Vagina (tissue), 2 donors: ENCODE results near the gene IGDCC3.

Experiments
- POLR2A ChIP-seq, 2 donors: fragments of 450-650 bp; IDR thresholded peaks; one replicate each; pipeline ENCODE4 v1.6.1; 2017; ENCODE audit warnings: antibody characterized with exemption in 2 of 2, mild to moderate bottlenecking in 2 of 2, moderate library complexity in 2 of 2
- POLR2AphosphoS5 ChIP-seq, 2 donors: sonication (generic); formaldehyde crosslinking; IDR thresholded peaks; one replicate each; pipeline ENCODE4 v1.9.0; 2017; ENCODE audit warnings: antibody characterized with exemption in 2 of 2, mild to moderate bottlenecking in 2 of 2, low read depth in 1 of 2; ENCODE audit not compliant: insufficient read depth in 1 of 2
- TF ChIP-seq, protein P1 (sequence below), 3 experiments: fragments of 450-650 bp in 2 of 3; fragments of 200-600 bp in 1 of 3; sonication (generic) in 1 of 3; IDR thresholded peaks; one replicate each; pipeline ENCODE4 v1.5.1; 2017 to 2019; ENCODE audit warnings: antibody characterized with exemption in 3 of 3, mild to moderate bottlenecking in 2 of 3, moderate library complexity in 2 of 3

DNA sequence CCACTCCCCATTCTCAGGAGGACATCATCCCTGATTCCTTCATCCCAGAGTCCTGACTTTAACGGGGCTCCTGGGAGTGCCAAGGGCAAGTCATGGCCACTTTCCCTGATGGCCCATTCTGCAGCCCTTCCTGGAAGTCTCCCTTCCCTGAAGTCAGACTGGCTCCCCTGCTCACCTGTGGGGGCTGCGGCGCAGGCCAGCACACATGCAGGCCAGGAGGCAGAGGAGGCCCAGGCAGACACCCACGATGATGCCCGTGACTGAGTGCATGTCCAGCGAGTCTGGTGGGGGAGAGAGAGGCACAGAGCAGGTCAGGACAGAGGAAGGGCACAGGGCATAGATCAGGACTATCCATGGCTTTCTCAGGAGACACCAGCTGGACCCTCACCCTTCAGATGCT is 8.6 kb upstream of the IGDCC3 start:
- TF ChIP-seq, protein P1, sequence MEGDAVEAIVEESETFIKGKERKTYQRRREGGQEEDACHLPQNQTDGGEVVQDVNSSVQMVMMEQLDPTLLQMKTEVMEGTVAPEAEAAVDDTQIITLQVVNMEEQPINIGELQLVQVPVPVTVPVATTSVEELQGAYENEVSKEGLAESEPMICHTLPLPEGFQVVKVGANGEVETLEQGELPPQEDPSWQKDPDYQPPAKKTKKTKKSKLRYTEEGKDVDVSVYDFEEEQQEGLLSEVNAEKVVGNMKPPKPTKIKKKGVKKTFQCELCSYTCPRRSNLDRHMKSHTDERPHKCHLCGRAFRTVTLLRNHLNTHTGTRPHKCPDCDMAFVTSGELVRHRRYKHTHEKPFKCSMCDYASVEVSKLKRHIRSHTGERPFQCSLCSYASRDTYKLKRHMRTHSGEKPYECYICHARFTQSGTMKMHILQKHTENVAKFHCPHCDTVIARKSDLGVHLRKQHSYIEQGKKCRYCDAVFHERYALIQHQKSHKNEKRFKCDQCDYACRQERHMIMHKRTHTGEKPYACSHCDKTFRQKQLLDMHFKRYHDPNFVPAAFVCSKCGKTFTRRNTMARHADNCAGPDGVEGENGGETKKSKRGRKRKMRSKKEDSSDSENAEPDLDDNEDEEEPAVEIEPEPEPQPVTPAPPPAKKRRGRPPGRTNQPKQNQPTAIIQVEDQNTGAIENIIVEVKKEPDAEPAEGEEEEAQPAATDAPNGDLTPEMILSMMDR (IDR thresholded peaks at IDR 0.05) = no peak
- TF ChIP-seq POLR2A (IDR thresholded peaks at IDR 0.05) = no peak
- no peak for TF ChIP-seq POLR2AphosphoS5 (IDR thresholded peaks at IDR 0.05; ENCODE audit: insufficient read depth in 1 of 2, low read depth in 1 of 2)
